MCF 10A (cell line): ENCODE measurements around the gene AGAP1. TPM values are rescaled to one million over a fixed set of nuclear protein-coding genes. Genes with fewer than 3 reads are reported as not detected.

Source experiments
- BruUV-seq: library from RNA; stranded (reverse); fragments of 400-500 nt; replicated peaks from 2 replicates; lab custom pipeline; 2021; lab: Mats Ljungman, UMichigan
- CTCF ChIA-PET: fragments of 300-600 bp; sonication (Branson Sonifier 250); formaldehyde crosslinking; extraction: SDS; loops from one replicate; lab custom pipeline; 2021; ENCODE audit warnings: antibody characterized with exemption, inconsistent platforms; lab: Yijun Ruan, JAX
- POLR2A ChIA-PET: fragments of 300-600, 350-650 bp; sonication (Branson Sonifier 250); formaldehyde crosslinking; extraction: SDS; loops from one replicate; lab custom pipeline; 2020; ENCODE audit warnings: antibody characterized with exemption, inconsistent platforms; lab: Yijun Ruan, JAX
- DNase-seq: peaks from one replicate; pipeline ENCODE4 v3.0.0-alpha.2; 2018; ENCODE audit not compliant: unreplicated experiment
- H3K27ac Mint-ChIP-seq: one replicate; pipeline ENCODE4 v1.8.0; 2022; ENCODE audit warnings: mild to moderate bottlenecking, low read depth, mixed read lengths; ENCODE audit not compliant: unreplicated experiment
- H3K27me3 Mint-ChIP-seq: one replicate; pipeline ENCODE4 v1.8.0; 2022; ENCODE audit warnings: mixed read lengths; ENCODE audit not compliant: insufficient read depth, unreplicated experiment
- H3K36me3 Mint-ChIP-seq: one replicate; pipeline ENCODE4 v1.8.0; 2022; ENCODE audit warnings: mild to moderate bottlenecking, moderate library complexity, mixed read lengths; ENCODE audit not compliant: insufficient read depth, unreplicated experiment
- H3K4me1 Mint-ChIP-seq: one replicate; pipeline ENCODE4 v1.8.0; 2022; ENCODE audit warnings: mixed read lengths; ENCODE audit not compliant: insufficient read depth, unreplicated experiment
- H3K4me3 Mint-ChIP-seq: one replicate; pipeline ENCODE4 v1.8.0; 2022; ENCODE audit warnings: mild to moderate bottlenecking, moderate library complexity, mixed read lengths; ENCODE audit not compliant: unreplicated experiment
- H3K9me3 Mint-ChIP-seq: one replicate; pipeline ENCODE4 v1.8.0; 2022; ENCODE audit warnings: mixed read lengths; ENCODE audit not compliant: unreplicated experiment
- intact Hi-C: fragments of 100-400 bp; cut with micrococcal nuclease; formaldehyde crosslinking; loops from 2 replicates; pipeline ENCODE4 v1.14.1; 2022
- total RNA-seq: library from RNA; stranded (reverse); gene quantifications from 2 replicates; pipeline ENCODE4 v1.2.3, GENCODE V29; 2022
- TF ChIP-seq, protein P1 (sequence below): fragments of 200-600 bp; IDR thresholded peaks from one replicate; pipeline ENCODE4 v1.8.0; 2022; ENCODE audit warnings: antibody characterized with exemption, mild to moderate bottlenecking; ENCODE audit not compliant: unreplicated experiment

Gene AGAP1
- total RNA-seq, 1 experiment from 2014 or later: 41.3 TPM

DNA sequence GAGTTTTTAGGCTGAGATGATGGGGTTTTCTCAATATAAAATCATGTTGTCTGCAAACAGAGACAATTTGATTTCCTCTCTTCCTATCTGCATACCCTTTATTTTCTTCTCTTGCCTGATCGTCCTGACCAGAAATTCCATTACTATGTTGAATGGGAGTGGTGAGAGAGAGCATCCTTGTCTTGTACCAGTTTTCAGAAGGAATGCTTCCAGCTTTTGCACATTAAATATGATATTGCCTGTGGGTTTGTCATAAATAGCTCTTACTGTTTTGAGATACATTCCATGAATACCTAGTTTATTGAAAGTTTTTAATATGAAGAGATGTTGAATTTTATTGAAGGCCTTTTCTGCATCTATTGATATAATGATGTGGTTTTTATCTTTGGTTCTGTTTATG, 492.5 kb downstream of the AGAP1 start:
- H3K4me3 Mint-ChIP-seq: no peak overlapping the region
- DNase-seq: no peak
- peaks cover 8% of the 10 kb centered on the region for H3K36me3 Mint-ChIP-seq
- TF ChIP-seq, protein P1, sequence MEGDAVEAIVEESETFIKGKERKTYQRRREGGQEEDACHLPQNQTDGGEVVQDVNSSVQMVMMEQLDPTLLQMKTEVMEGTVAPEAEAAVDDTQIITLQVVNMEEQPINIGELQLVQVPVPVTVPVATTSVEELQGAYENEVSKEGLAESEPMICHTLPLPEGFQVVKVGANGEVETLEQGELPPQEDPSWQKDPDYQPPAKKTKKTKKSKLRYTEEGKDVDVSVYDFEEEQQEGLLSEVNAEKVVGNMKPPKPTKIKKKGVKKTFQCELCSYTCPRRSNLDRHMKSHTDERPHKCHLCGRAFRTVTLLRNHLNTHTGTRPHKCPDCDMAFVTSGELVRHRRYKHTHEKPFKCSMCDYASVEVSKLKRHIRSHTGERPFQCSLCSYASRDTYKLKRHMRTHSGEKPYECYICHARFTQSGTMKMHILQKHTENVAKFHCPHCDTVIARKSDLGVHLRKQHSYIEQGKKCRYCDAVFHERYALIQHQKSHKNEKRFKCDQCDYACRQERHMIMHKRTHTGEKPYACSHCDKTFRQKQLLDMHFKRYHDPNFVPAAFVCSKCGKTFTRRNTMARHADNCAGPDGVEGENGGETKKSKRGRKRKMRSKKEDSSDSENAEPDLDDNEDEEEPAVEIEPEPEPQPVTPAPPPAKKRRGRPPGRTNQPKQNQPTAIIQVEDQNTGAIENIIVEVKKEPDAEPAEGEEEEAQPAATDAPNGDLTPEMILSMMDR: no peak
- no TSS peak for BruUV-seq
- H3K27me3 Mint-ChIP-seq: no peaks in the 10 kb centered on the region
- H3K27ac Mint-ChIP-seq: no peak overlapping the region
- intact Hi-C loops: no loop called here
- H3K4me1 Mint-ChIP-seq: peaks cover 5% of the 10 kb centered on the region
- ChIA-PET CTCF (no interaction called here), POLR2A (no interaction called here)
- no peaks in the 10 kb centered on the region for H3K9me3 Mint-ChIP-seq

DNA sequence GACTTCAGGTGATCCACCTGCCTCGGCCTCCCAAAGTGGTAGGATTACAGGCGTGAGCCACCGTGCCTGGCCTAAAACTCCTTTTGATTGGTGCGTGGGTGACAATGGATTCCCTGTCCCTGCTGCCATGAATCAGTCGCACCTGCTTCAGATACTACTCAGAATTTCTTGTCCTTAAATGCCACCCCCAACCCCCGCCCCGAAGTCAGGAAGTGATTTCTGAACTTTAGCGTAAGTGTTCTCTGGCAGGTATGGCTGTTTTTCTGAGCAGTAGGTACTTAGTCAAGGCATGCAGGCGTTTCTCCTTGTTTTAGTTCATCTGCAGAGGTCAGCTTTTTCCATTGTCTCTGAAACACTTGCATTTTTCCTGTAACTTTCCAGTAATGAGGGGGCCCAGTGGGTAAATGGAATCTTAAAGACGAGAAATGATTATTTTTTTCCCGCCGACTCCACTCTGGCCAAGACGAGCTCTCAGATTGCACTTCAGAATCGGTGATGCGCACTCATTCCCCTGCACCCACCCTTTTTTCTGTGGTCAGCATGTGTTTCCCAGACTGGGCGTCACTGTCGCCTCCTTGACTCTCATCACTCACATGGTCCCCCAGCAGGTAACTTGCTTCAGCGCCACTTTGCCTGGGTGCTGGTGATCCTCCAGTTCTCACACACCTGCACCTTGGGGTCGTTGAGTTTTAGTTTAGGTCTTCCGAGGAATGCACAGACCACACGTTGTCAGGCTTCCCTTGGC, 494.6 kb downstream of the AGAP1 start:
- no peak overlapping the region for H3K27ac Mint-ChIP-seq
- TF ChIP-seq, protein P1: no peak
- H3K4me1 Mint-ChIP-seq: peaks cover 5% of the 10 kb centered on the region
- intact Hi-C loops: no loop called here
- H3K4me3 Mint-ChIP-seq: no peak overlapping the region
- H3K9me3 Mint-ChIP-seq: no peaks in the 10 kb centered on the region
- ChIA-PET POLR2A (no interaction called here), CTCF (no interaction called here)
- no TSS peak for BruUV-seq
- no peak for DNase-seq
- H3K27me3 Mint-ChIP-seq: no peaks in the 10 kb centered on the region
- H3K36me3 Mint-ChIP-seq: peaks cover 8% of the 10 kb centered on the region

DNA sequence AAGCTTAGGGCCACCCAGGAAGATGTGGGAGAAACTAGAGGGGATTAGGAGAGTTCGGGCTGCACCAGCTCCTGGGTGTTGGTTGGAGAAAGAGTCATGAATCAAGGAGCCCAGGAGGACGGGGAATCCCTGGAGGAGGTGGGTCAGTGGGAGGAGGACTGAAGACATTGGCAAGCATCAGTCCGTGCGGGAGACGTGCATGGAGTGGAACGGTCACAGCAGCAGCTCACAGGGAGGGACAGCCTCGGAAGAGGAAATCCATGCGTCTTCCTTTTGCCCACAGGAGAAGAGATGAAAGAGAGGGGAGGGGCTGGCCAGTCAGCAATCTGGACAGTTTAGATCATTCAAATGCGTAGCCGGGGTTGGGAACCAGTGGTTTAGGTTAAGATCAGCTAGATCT, 495.7 kb downstream of the AGAP1 start:
- H3K9me3 Mint-ChIP-seq: no peaks in the 10 kb centered on the region
- ChIA-PET POLR2A (no interaction called here), CTCF (interaction anchor here (0.7 kb wide), 1 partner anchor 310 kb away, joined by 3 read pairs; no protein-coding TSS in a partner anchor)
- TF ChIP-seq, protein P1: no peak
- BruUV-seq: no TSS peak
- H3K27me3 Mint-ChIP-seq: no peaks in the 10 kb centered on the region
- intact Hi-C loops: no loop called here
- H3K4me1 Mint-ChIP-seq: peaks cover 5% of the 10 kb centered on the region
- DNase-seq: no peak
- peaks cover 8% of the 10 kb centered on the region for H3K36me3 Mint-ChIP-seq
- H3K27ac Mint-ChIP-seq: no peak overlapping the region
- H3K4me3 Mint-ChIP-seq: no peak overlapping the region

DNA sequence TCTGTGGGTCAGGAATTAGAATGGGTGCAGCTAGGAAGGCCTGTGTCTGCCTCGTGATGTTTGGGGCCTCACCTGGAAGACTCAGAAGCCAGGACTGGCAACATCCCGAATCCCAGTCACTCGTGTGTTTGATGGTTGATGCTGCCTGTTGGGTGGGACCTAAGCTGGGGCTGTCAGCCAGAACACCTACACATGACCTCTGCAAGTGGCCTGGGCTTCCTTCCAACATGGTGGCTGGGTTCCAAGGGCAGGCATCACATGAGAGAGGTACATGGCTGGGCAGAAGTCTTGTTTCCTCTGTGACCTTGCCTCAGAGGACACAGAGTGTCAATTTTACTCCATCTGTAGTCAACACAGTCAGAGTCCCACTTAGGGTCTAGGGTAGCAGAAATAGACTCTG, 496.5 kb downstream of the AGAP1 start:
- intact Hi-C loops: no loop called here
- BruUV-seq: no TSS peak
- H3K9me3 Mint-ChIP-seq: no peaks in the 10 kb centered on the region
- TF ChIP-seq, protein P1: no peak
- ChIA-PET POLR2A (no interaction called here), CTCF (no interaction called here)
- DNase-seq: no peak
- H3K27me3 Mint-ChIP-seq: no peaks in the 10 kb centered on the region
- no peak overlapping the region for H3K4me3 Mint-ChIP-seq
- H3K36me3 Mint-ChIP-seq: peaks cover 8% of the 10 kb centered on the region
- H3K27ac Mint-ChIP-seq: no peak overlapping the region
- peaks cover 5% of the 10 kb centered on the region for H3K4me1 Mint-ChIP-seq
